ENCODE results near the gene RAP1GDS1. TPM values are rescaled to one million over a fixed set of nuclear protein-coding genes. Genes with fewer than 3 reads are reported as not detected.

Gene RAP1GDS1
- total RNA-seq, 1 experiment from 2014 or later, result 27.9 TPM

- CTCF ChIA-PET, result no interaction called here
- H3K27ac Mint-ChIP-seq (ENCODE audit: unreplicated experiment), result no peak overlapping the region
- H3K4me3 Mint-ChIP-seq (ENCODE audit: low read depth, unreplicated experiment), result no peak overlapping the region
- no peaks in the 10 kb centered on the region for H3K9me3 Mint-ChIP-seq (ENCODE audit: low read depth, unreplicated experiment)
- intact Hi-C loops (cut with micrococcal nuclease; ENCODE audit: unreplicated experiment), result loop anchor here (5.0 kb wide), 1 partner anchor 125 kb away; the partner anchor contains the start of gene RAP1GDS1
- no peaks in the 10 kb centered on the region for H3K27me3 Mint-ChIP-seq (ENCODE audit: unreplicated experiment)
- no peaks in the 10 kb centered on the region for H3K4me1 Mint-ChIP-seq (ENCODE audit: low read depth, unreplicated experiment)
- TF ChIP-seq CTCF (IDR thresholded peaks at IDR 0.05; ENCODE audit: unreplicated experiment), result no peak
- no peaks in the 10 kb centered on the region for H3K36me3 Mint-ChIP-seq (ENCODE audit: insufficient read depth, unreplicated experiment)
- DNase-seq, result no peak
- no TSS peak for BruUV-seq (replicated peaks)
Measured at GRCh38 chr4:98387345-98388026, 126.3 kb downstream of the RAP1GDS1 start.

- no peaks in the 10 kb centered on the region for H3K36me3 Mint-ChIP-seq (ENCODE audit: insufficient read depth, unreplicated experiment)
- no peak for TF ChIP-seq CTCF (IDR thresholded peaks at IDR 0.05; ENCODE audit: unreplicated experiment)
- no peaks in the 10 kb centered on the region for H3K27me3 Mint-ChIP-seq (ENCODE audit: unreplicated experiment)
- no peaks in the 10 kb centered on the region for H3K4me1 Mint-ChIP-seq (ENCODE audit: low read depth, unreplicated experiment)
- H3K27ac Mint-ChIP-seq (ENCODE audit: unreplicated experiment), result no peak overlapping the region
- no TSS peak for BruUV-seq (replicated peaks)
- CTCF ChIA-PET, result no interaction called here
- no peak for DNase-seq
- H3K4me3 Mint-ChIP-seq (ENCODE audit: low read depth, unreplicated experiment), result no peak overlapping the region
- intact Hi-C loops (cut with micrococcal nuclease; ENCODE audit: unreplicated experiment), result no loop called here
- peaks cover 5% of the 10 kb centered on the region for H3K9me3 Mint-ChIP-seq (ENCODE audit: low read depth, unreplicated experiment)
Measured at GRCh38 chr4:98394134-98394533, 132.9 kb downstream of the RAP1GDS1 start.

GRCh38 chr4:98399915-98400314 is 138.7 kb downstream of the RAP1GDS1 start:
- Mint-ChIP-seq H3K36me3 (ENCODE audit: insufficient read depth, unreplicated experiment) (no peaks in the 10 kb centered on the region), H3K27me3 (ENCODE audit: unreplicated experiment) (no peaks in the 10 kb centered on the region), H3K4me1 (ENCODE audit: low read depth, unreplicated experiment) (no peaks in the 10 kb centered on the region), H3K9me3 (ENCODE audit: low read depth, unreplicated experiment) (peaks cover 5% of the 10 kb centered on the region), H3K4me3 (ENCODE audit: low read depth, unreplicated experiment) (no peak overlapping the region), H3K27ac (ENCODE audit: unreplicated experiment) (no peak overlapping the region)
- no TSS peak for BruUV-seq (replicated peaks)
- no peak for TF ChIP-seq CTCF (IDR thresholded peaks at IDR 0.05; ENCODE audit: unreplicated experiment)
- CTCF ChIA-PET, result no interaction called here
- intact Hi-C loops (cut with micrococcal nuclease; ENCODE audit: unreplicated experiment), result no loop called here
- no peak for DNase-seq

GRCh38 chr4:98406819-98407218 is 145.6 kb downstream of the RAP1GDS1 start:
- H3K27ac Mint-ChIP-seq (ENCODE audit: unreplicated experiment), result no peak overlapping the region

More at GRCh38 chr4:98406819-98407218, 145.6 kb downstream of the RAP1GDS1 start:
- no TSS peak for BruUV-seq (replicated peaks)
- Mint-ChIP-seq H3K9me3 (ENCODE audit: low read depth, unreplicated experiment) (no peaks in the 10 kb centered on the region), H3K27me3 (ENCODE audit: unreplicated experiment) (no peaks in the 10 kb centered on the region), H3K36me3 (ENCODE audit: insufficient read depth, unreplicated experiment) (no peaks in the 10 kb centered on the region), H3K4me1 (ENCODE audit: low read depth, unreplicated experiment) (no peaks in the 10 kb centered on the region), H3K4me3 (ENCODE audit: low read depth, unreplicated experiment) (no peak overlapping the region)
- TF ChIP-seq CTCF (IDR thresholded peaks at IDR 0.05; ENCODE audit: unreplicated experiment), result no peak
- DNase-seq, result no peak
- intact Hi-C loops (cut with micrococcal nuclease; ENCODE audit: unreplicated experiment), result no loop called here
- CTCF ChIA-PET, result no interaction called here
